ENCODE measurements around the gene CHGA.

CHGA gene

GRCh38 chr14:92984082-92984788 is 61.3 kb downstream of the CHGA start:
- DNase-seq = no peak

All from CD4-positive, alpha-beta T cell treated with Interferon alpha-2 for 1 hour (primary cell).